ENCODE results near the gene CFDP1.

CFDP1 gene

DNA sequence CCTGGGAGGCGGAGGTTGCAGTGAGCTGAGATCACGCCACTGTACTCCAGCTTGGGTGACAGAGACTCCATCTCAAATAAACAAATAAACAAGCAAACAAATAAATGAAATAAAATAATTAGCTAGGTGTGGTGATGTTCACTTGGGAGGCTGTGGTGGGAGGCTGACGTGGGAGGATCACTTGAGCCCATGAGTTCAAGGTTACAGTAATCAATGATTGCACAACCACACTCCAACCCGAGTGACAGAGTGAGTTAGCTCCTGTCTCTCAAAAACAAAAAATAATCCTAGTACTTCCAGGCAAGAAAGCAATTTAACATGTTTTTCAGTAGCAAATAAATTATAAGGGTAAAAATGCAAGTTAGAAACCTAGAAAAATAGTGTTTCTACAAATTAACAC lies 26.4 kb downstream of the CFDP1 start:
- no peak for DNase-seq (ENCODE audit: low spot score)

DNA sequence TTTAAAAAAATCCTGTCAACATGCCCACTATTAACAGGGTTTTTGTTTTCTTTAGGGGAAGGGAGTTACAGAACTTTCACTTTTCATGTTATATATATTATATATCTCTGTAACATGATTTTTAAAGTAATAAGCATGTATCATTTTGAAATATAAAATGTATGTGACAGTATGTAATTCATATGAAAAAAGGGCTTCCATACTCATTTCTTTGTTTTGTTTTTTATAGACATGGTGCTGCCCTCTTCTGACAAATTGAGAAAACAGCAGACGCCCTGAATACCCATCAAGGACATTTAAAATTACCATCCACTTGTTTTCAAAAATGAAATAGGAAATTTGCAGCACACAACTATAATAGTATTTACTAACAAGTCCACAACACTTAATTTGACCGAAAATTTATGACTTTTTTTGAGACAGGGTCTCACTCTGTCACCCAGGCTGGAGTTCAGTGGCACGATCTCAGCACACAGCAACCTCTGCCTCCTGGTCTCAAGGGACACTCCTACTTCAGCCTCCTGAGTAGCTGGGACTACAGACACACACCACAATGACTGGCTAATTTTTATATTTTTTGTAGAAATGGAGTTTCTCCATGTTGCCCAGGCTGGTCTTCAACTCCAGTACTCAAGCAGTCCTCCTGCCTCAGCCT lies 30.4 kb downstream of the CFDP1 start:
- peak; percentile 30 for DNase-seq (ENCODE audit: low spot score)

DNA sequence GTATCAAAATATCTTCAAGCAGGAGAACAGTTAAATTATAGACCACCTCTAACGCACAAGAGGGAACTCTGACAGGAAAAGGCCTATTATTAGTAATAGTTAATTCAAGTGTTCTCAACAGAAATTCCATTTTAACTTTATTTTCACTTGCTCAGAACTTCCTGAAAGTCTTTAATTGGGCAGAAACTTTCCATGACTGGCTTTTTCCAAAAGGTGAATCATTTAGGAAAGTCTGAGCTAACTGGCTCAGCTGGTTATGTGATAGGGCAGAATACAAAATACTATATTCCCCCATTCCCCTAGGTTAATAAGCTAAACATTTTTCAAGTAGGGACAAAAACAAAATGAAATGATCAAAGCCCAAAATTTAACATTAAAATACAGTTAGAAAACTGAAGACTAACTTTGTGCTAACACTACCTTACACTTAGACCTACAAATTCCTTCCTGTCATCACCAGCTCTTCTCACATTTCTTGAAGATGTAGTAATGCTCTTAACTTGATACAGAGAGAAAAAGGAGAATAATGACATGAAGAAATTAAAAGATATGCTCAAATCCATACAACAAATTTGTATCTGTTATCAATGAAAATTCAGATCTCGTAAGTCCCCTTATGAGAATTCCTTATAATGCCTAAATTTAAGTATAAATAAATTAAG lies 31.0 kb downstream of the CFDP1 start:
- DNase-seq (ENCODE audit: low spot score) = no peak

DNA sequence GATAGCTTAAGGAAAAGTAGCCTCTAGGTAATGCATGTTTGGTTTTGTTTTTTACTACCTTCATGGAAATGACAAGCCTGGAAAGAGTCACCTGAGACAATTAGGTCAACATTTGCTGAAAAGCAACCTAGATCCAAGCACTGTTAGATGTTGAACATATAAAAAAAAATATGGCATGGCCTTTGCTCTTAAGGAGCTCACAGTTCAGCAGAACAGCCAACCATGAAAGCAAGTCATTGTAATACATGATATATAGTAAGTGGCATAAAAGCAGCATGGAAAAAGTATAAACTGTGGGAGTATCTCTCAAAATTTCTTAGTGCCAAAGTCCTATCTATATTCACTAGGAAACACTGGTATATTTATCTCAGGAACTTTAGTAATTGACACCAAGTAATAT lies 31.6 kb downstream of the CFDP1 start:
- no peak for DNase-seq (ENCODE audit: low spot score)

DNA sequence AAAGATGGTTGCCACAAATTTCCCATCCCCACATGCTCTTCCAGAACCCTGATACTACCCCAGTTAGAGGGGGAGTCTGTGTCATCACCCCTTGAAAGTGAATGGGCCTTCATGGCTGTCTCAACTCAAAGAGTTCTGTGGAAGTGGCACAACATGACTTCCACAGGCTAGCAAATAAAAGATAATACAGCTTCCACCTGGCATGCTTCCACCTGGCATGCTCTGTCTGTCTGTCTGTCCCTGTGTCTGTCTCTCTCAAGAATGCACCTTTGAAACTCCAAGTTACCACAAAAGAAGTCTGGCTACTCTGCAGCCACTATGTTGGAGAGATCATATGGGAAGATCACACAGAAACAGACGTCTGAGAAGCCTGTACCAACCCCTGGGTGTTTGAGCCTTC lies 35.0 kb downstream of the CFDP1 start:
- no peak for DNase-seq (ENCODE audit: low spot score)

DNA sequence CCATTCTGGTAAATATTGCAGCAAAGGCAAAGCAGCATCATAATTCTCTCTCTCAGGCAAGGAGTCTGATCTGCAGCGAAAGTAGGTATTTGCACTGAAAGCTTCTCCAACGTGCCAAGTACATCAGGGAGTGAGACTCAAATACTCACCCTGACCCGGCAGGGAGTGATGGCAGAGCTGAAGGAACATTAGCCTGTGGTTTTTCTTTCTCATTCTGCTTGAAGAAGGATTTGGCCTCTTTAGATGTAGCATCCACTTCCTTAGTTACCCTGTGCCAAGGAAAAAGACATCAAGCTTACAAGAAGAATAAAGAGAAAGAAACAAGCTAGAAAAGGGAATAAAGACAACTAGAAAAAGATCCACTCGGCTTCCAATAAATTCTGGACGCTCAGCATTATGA lies 38.4 kb downstream of the CFDP1 start:
- no peak for DNase-seq (ENCODE audit: low spot score)

DNA sequence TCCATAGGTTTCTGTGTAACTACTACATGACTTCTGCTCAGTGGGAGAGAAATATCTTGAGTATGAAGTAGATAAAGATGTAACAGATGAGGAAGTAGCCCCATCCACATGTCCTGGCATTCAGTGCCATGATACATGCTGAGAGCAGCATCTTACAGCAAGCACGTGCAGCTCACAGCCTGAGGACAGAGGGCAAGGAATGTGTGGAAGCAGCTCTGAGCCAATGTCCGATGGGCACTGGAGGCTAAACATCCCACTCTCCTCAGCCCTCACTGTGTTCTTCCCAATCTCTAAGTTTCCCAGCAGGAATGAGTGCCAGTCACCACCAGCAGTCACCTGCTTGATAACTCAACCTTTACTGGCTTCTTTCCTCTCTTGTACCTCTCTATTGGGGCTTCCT lies 40.4 kb downstream of the CFDP1 start:
- DNase-seq (ENCODE audit: low spot score) = no peak

DNA sequence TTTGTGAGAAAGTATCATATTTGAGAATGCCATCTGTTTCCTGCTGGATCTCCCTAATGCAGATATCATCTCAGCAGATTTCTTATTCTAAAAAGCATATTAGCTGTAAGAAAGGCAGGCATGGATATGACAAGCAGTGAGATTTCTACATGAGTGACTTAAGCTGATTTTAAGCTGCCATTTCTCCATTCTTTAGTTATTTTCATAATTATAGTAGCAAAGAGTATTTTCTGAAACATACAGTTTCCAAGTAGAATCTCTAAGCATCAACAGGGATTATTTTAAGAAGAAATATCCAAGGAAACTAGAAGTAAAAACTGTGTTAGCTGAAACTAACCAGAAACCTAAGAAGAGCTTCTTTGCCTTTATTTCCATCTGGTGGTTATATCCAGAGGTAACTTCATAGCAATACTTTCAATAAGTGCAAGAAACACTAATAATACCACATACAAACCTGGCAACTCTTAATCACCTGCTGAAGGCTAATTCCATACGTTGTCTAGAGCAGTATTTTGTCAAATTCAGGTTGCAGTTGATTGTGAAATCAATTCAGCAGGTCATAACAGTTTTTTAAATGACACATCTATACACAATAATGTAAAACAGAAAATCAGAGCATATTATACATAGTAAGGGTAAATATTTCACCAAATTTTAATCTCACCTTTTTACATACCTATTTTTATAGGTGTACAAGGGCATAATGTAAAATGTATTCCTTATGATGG lies 42.2 kb downstream of the CFDP1 start:
- DNase-seq (ENCODE audit: low spot score) = no peak

DNA sequence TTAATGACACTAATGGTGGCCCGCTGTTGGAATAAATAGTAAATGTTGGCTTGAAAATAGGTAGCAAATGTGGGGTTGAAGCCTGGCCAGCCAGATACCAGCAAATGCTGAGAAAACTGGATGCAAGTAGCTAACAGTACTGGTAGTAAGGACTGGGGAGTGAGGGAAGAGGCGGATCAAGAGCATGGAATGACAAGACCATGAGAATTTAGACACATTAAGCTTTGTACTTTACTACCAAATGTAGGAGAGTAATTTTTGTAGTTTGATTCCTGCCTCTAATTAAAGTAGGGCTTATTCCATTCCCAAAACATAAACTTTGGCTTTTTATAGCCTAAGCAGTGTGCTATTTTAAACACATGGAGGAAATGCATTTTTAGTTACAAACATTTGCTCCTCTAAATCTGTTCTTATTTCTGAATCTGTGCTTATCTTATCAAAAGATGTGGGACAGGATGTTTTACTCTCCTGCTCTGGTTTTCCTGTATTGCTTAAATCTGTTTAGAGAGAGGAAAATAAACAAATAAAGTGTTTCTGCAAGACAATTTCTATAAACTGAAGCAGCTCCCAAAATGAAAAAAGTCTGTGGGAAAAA lies 44.1 kb downstream of the CFDP1 start:
- no peak for DNase-seq (ENCODE audit: low spot score)

DNA sequence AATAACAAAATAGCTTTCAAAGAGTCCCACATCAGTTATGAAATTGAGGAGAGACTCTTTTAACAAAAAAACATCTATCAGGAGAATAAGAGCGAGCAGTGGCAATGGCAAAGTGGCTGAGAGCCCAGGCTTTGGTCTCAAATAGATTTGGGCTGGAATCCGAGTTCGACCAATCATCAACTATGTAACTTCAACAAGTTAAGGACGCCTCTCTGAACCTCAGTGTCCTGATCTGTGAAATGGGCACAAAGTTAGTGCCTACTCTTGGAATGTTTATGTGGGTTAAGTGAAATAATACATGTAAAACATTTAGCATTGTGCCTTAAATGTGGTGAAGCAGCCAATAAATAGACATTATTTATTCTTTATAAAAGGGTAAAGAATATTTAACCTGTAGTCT lies 45.4 kb downstream of the CFDP1 start:
- DNase-seq (ENCODE audit: low spot score) = no peak

DNA sequence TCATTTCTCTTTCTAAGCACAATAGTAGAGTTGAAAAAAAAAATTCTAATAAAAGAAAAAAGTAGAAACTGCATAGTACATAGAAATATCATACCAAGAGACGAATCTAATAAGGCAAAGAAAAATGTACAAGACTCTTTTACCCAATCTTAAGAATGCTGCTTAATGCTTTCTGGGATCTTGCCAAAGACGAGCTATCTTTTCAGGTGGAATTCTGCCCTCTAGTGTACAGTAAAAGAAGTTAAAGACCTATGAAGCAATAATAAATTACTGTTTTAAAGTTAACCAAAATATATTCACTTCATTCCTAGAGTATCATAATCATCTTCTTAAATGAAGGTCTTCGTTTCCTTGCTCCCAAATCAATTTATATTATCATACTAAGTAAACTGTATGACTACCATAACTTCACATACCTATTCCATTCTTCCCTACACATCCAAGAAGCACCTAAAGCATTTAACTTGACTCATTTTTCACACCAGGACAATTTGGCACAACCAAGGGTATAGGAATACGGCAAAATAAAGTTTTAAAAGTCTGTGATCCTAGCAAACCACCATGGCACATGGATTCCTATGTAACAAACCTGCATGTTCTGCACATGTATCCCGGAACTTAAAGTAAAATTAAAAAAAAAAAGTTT lies 47.7 kb downstream of the CFDP1 start:
- DNase-seq (ENCODE audit: low spot score) = peak; percentile 25

DNA sequence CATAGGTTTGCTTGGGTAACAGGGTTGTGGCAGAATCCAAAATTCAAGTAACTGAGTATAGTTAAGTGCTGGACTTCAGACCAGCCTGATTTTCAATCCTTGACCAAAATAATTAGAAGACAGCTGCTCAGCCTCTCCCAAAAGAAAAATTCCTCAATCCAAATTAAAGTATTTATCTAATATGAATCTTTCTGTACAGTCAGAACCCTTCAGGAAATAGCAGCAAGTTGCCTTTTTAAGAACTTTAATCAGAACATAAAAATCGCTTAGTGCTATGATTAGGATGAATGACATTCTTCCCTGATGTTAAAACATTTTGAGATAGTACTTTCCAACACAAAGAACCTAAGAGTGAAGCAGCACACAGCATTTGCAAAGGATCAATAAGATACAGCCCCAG lies 50.2 kb downstream of the CFDP1 start:
- DNase-seq (ENCODE audit: low spot score) = no peak

DNA sequence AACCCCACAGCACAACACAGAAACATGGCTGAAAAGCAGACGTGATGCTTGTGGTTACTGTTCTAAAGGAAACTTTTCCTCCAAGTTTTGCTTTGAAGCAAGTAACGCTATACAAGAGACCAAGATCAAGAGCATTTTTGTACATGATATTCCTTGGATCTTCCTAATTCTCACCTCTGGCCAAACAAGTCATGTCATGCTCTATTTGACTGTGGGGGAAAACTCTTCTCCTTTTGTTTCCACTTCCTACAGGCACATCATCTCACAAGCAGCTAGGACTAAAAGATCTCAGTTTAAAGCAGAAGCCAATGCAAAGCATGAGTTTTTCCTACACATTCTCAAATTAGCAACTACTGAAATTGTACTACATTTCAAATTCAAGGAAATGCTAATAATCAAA lies 50.7 kb downstream of the CFDP1 start:
- DNase-seq (ENCODE audit: low spot score) = no peak

DNA sequence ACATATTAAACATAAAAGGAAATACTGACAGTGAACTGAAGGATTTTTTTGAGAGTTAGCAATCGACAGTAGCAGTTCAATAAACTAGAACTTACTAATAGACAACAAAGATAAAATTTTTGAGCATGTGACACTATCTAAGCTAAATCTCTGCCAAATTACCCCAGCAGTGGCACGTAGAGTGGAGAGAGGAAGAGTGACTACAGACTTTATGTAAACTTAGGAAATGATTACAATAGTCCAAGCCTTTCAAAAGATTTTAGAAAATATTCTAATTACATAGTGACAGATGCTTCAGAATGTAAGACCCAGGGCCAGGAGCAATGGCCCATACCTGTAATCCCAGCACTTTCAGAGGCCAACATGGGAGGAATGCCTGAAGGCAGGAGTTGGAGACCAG lies 52.4 kb downstream of the CFDP1 start:
- DNase-seq (ENCODE audit: low spot score) = no peak

DNA sequence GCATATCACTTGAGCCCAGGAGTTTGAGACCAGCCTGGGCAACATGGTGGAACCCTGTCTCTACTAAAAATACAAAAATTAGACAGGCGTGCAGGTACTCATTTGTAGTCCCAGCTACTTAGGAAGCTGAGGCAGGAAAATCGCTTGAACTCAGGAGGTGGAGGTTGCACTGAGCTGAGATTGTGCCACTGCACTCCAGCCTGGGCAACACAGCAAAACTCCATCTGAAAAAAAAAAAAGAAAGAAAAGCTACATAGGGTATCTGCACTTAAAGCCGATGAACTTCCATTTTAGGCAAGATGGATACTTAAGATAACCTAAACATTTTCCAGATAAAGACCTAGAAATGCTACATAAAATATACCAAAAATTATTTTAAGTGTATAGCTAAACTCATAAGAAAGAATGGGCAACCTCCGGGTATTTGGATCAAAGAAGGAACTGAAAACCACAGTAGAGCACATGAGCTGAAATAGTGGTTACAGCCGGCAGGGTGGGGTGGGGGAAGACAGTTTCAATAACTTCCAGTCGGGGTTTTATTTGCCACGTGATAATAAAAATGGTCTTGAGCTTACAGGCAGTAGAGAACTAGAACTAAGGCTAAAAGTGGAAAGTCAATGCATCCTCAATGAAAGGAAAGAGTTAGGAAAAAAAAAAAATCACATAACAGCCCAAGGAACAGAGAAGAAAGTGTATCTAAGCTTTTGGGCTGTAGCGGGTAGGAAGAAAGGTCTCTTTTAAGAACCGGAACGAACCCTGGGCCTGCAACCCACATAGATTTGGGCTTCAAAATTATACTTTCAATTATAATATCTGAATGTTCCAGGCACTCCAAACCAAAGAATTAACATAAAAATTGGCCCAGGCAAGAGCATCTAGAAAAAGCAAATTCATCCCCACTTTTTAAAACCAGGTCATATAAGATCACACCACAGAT lies 53.1 kb downstream of the CFDP1 start:
- DNase-seq (ENCODE audit: low spot score) = no peak

DNA sequence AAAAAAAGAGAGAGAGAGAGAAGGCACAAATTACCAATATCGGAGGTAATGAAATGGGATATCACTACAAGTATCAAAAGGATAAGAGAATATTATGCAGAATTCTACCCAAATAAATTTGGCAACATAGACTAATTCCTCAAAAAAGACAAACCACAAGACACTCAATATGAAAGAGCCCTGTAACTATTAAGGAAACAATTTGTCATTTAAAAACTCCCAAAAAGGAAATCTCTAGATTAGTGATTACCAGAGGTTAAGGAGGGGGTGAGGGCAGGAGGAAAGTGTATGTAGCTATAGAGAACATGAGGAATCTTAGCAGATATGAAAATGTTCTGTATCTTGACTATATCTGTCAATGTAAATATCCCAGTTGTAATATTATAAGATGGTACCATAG lies 54.0 kb downstream of the CFDP1 start:
- no peak for DNase-seq (ENCODE audit: low spot score)

DNA sequence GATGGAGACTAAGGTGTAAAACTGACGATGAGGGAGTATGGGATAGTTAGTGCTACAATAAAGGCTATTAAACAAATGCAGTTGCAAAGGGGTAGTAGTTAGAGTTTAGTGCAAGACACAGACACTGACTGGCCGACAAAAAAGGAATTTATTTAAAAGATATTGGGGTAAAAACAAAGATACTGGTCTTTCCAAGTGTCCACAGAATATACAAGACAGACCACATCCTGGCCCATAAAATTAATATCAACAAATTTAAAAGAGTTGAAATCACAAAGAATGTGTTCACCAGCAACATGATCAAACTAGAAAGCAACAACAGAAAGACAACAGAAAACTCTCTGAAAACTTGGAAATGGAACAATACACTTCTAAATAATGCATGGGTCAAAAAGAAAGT lies 54.7 kb downstream of the CFDP1 start:
- no peak for DNase-seq (ENCODE audit: low spot score)

DNA sequence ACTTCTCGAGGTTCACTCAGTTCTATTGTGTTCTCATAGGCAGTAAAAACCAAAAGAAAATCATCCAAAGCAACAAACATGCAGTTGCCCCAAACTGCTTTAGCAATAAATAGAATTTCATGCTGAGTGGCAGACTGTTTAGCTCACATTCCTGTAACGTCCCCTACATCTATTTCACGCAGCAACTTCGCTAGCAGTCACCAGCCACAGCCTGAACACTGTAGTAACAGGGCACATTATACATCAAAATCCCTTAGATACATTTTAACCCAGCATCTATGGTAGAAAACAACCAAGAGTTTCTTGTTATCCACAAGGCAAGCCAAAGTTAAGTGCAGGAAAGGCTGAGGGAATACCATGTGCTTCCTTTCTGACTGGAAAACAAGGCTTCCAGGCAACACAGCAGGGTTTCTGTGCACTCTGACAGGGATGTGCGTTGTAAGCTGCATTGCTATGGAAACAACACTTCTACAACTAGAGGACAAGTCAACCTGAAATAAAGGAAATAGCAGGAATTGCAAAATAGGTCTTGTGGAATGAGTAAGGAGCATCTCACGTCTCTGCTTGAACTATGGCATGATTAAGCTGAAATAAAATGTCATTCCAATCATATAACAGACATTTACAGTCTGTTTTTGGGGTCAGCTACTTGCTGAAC lies 55.4 kb downstream of the CFDP1 start:
- DNase-seq (ENCODE audit: low spot score) = no peak

DNA sequence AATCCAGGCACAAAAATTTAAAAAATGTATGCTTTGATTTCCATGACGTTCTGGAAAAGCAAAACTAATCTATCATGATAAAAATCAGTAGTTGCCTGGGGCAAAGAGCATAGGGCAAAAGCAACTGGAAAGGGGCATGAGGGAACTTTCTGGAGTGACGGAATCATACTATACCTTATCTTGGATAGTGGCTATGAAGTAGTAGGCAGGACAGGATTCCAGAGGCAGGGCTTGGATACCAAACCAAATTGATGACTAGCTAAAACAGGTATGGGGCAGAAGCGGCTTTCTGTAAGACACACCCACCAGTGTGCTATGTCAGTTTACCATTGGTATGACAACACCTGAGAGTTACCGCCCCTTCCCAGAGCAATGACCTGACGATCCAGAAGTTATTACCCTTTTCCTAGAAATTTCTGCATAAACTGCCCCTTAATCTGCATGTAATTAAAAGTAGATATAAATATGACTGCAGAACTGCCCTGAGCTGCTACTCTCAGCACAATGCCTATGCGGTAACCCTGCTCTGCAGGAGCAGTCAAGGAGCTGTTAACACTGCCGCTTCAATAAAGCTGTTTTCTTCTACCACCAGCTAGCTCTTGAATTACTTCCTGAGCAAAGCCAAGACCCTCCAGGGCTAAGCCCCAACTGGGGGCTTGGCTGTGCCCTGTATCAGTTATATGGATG lies 56.7 kb downstream of the CFDP1 start:
- DNase-seq (ENCODE audit: low spot score) = no peak

DNA sequence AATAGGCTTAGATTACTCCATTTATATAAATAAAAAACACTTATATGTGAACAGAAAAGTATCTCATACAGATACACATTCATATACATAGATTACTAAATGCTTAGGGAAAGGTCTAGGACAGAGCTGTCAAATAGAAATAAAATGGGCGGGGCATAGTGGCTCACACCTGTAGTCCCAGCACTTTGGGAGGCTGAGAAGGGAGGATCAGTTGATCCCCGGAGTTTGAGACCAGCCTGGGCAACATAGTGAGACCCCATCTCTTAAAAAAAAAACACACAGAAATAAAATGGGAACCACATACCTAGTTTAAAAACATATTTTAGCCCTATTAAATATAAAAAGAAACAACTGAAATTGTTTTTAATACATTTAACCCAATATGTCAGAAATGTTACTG lies 58.9 kb downstream of the CFDP1 start:
- DNase-seq (ENCODE audit: low spot score) = no peak

All from D341Med (cell line).